Astrocyte (in vitro differentiated cells and primary cell): ENCODE results near the gene C1orf21. TPM values are rescaled to one million over a fixed set of nuclear protein-coding genes. Genes with fewer than 3 reads are reported as not detected.

Experiments
- DNase-seq: peaks from one replicate; pipeline ENCODE4 v3.0.0-alpha.2; 2010; ENCODE audit warnings: low read depth
- FAIRE-seq: peaks from 2 replicates; lab custom pipeline; 2011; peaks lifted over from hg19 to GRCh38; lab: Jason Lieb, UNC
- H2AFZ ChIP-seq: 2 replicates; pipeline ENCODE4 v1.6.0; 2012; ENCODE audit warnings: low read depth, low read length, inconsistent platforms
- H3K27ac ChIP-seq: 2 replicates; pipeline ENCODE4 v1.5.1; 2011; ENCODE audit warnings: low read depth, low read length, inconsistent platforms
- H3K27me3 ChIP-seq: 2 replicates; pipeline ENCODE4 v1.6.0; 2011; ENCODE audit warnings: low read length, inconsistent platforms; ENCODE audit not compliant: insufficient read depth
- H3K36me3 ChIP-seq: 2 replicates; pipeline ENCODE4 v1.5.1; 2011; ENCODE audit warnings: low read length, inconsistent platforms; ENCODE audit not compliant: insufficient read depth
- H3K4me1 ChIP-seq: 2 replicates; pipeline ENCODE4 v1.5.1; 2011; ENCODE audit warnings: low read length, inconsistent platforms; ENCODE audit not compliant: insufficient read depth
- H3K4me2 ChIP-seq: 2 replicates; pipeline ENCODE4 v1.6.0; 2012; ENCODE audit warnings: low read length, inconsistent platforms
- H3K4me3 ChIP-seq: 2 replicates; pipeline ENCODE4 v1.5.1; 2011; ENCODE audit warnings: low read depth, mild to moderate bottlenecking, low read length, inconsistent platforms; ENCODE audit not compliant: insufficient read depth
- H3K79me2 ChIP-seq: 2 replicates; pipeline ENCODE4 v1.6.0; 2012; ENCODE audit warnings: mild to moderate bottlenecking, low read length, inconsistent platforms; ENCODE audit not compliant: insufficient read depth
- H3K9ac ChIP-seq: 2 replicates; pipeline ENCODE4 v1.6.0; 2012; ENCODE audit warnings: mild to moderate bottlenecking, low read length, inconsistent platforms
- H3K9me3 ChIP-seq: 2 replicates; pipeline ENCODE4 v1.5.1; 2012; ENCODE audit warnings: low read depth, mild to moderate bottlenecking, low read length, inconsistent platforms; ENCODE audit not compliant: insufficient read depth
- H4K20me1 ChIP-seq: 2 replicates; pipeline ENCODE4 v1.6.0; 2012; ENCODE audit warnings: low read length, inconsistent platforms; ENCODE audit not compliant: insufficient read depth
- H3K27ac Mint-ChIP-seq: one replicate; pipeline ENCODE4 v1.8.0; 2021; ENCODE audit warnings: mild to moderate bottlenecking, mixed read lengths; ENCODE audit not compliant: unreplicated experiment
- H3K27me3 Mint-ChIP-seq: one replicate; pipeline ENCODE4 v1.8.0; 2021; ENCODE audit warnings: low read depth, mixed read lengths; ENCODE audit not compliant: unreplicated experiment
- H3K36me3 Mint-ChIP-seq: one replicate; pipeline ENCODE4 v1.8.0; 2021; ENCODE audit warnings: low read depth, mixed read lengths; ENCODE audit not compliant: unreplicated experiment
- H3K4me1 Mint-ChIP-seq: one replicate; pipeline ENCODE4 v1.8.0; 2021; ENCODE audit warnings: low read depth, mixed read lengths; ENCODE audit not compliant: unreplicated experiment
- H3K4me3 Mint-ChIP-seq: one replicate; pipeline ENCODE4 v1.8.0; 2021; ENCODE audit warnings: mild to moderate bottlenecking, moderate library complexity, mixed read lengths; ENCODE audit not compliant: unreplicated experiment
- H3K9me3 Mint-ChIP-seq: one replicate; pipeline ENCODE4 v1.8.0; 2021; ENCODE audit warnings: mild to moderate bottlenecking, mixed read lengths; ENCODE audit not compliant: unreplicated experiment
- EZH2 ChIP-seq: IDR thresholded peaks from 2 replicates; pipeline ENCODE4 v1.6.1; 2012; ENCODE audit warnings: mild to moderate bottlenecking, low read length, inconsistent platforms; ENCODE audit not compliant: insufficient read depth
- total RNA-seq: library from RNA; stranded (reverse); gene quantifications from 2 replicates; pipeline ENCODE4 v1.2.1, GENCODE V29; 2021
- TF ChIP-seq, protein P1 (sequence below): IDR thresholded peaks from 2 replicates; pipeline ENCODE4 v1.5.1; 2011; ENCODE audit warnings: low read depth, mild to moderate bottlenecking, inconsistent platforms, low read length, moderate library complexity; ENCODE audit not compliant: insufficient read depth

Gene C1orf21
- total RNA-seq, 1 donor from 2014 or later, result 15.1 TPM

DNA sequence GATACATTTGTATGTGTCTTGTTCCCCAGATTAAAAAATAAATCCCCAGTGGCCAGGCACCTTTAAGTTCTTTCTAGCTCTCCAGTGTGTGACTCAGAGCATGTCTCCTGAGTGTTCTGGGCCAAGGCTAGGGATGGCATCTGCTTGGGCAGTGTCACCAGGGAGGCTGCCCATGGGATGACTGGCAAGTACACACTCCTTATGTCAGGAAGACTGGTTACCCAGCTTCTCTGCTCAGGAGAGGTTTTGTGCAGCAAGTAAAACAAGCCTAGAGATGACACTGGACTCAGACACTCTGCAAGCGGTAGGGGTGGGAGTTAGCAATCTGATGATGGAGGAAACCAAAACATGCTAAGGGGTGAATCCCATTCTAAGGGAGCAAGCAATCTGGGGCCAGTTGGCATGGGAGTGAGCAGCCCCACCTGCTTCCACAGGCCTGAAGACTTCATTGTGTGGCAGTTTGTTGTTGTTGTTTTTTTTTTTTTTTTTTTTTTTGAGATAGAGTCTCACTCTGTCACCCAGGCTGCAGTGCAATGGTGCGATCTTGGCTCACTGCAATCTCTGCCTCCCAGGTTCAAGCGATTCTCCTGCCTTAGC is 230.7 kb downstream of the C1orf21 start:
- H3K36me3 Mint-ChIP-seq, result peaks cover 8% of the 10 kb centered on the region
- Histone ChIP-seq H3K36me3 (no peaks in the 10 kb centered on the region), H3K9ac (no peak overlapping the region), H3K4me2 (no peak overlapping the region), H2AFZ (no peak overlapping the region), H3K4me1 (no peaks in the 10 kb centered on the region), H3K9me3 (no peaks in the 10 kb centered on the region), H3K27me3 (no peaks in the 10 kb centered on the region), H4K20me1 (no peaks in the 10 kb centered on the region), H3K79me2 (no peaks in the 10 kb centered on the region), H3K4me3 (no peak overlapping the region), H3K27ac (no peak overlapping the region)
- H3K27me3 Mint-ChIP-seq, result no peaks in the 10 kb centered on the region
- no peak for TF ChIP-seq EZH2
- TF ChIP-seq, protein P1, sequence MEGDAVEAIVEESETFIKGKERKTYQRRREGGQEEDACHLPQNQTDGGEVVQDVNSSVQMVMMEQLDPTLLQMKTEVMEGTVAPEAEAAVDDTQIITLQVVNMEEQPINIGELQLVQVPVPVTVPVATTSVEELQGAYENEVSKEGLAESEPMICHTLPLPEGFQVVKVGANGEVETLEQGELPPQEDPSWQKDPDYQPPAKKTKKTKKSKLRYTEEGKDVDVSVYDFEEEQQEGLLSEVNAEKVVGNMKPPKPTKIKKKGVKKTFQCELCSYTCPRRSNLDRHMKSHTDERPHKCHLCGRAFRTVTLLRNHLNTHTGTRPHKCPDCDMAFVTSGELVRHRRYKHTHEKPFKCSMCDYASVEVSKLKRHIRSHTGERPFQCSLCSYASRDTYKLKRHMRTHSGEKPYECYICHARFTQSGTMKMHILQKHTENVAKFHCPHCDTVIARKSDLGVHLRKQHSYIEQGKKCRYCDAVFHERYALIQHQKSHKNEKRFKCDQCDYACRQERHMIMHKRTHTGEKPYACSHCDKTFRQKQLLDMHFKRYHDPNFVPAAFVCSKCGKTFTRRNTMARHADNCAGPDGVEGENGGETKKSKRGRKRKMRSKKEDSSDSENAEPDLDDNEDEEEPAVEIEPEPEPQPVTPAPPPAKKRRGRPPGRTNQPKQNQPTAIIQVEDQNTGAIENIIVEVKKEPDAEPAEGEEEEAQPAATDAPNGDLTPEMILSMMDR, result no peak
- no peaks in the 10 kb centered on the region for H3K9me3 Mint-ChIP-seq
- FAIRE-seq (no peak), DNase-seq (no peak)
- H3K27ac Mint-ChIP-seq, result no peak overlapping the region
- no peak overlapping the region for H3K4me3 Mint-ChIP-seq
- H3K4me1 Mint-ChIP-seq, result peaks cover 3% of the 10 kb centered on the region

DNA sequence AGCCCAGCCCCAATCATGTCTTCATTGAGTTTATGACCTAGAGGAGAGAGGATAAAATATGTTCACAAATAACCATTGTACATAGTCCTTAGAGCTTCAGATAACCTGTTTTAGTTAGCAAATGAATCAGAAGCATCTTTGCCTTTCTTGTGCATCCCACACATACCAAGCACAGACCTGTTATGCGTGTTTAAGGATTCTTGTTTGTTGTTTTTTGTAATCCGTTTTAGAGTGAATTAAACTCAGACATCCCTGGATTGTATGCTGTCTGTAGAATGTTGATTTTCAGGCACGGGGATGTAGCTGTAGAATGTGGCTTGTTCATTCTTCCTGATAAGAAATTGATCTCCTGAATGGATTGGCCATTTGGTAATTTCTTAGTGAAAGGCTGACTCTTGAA is 232.0 kb downstream of the C1orf21 start:
- Mint-ChIP-seq H3K27me3 (no peaks in the 10 kb centered on the region), H3K36me3 (peaks cover 4% of the 10 kb centered on the region)
- no peak for FAIRE-seq

DNA sequence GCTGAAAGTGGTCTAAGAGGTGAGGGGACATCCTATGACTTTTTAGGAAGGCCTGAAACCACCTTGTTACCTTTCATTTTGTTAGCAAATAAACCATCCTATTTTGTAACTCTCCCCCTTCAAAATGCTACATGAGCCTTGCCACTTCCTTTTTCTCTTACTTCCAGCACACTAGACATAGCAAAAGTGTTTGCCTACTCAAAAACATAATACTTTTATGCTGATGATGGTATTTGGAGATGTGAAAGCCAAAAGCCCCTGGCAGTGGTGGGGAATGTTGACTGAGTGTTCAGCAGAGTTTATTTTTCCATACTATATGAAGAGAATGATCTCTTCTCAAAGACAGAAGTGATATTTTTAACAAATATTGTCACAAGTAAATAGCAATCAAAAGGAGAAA is 233.6 kb downstream of the C1orf21 start:
- Histone ChIP-seq H3K9me3 (no peaks in the 10 kb centered on the region), H2AFZ (no peak overlapping the region), H4K20me1 (no peaks in the 10 kb centered on the region), H3K4me2 (no peak overlapping the region), H3K4me3 (no peak overlapping the region), H3K27ac (no peak overlapping the region), H3K36me3 (no peaks in the 10 kb centered on the region), H3K4me1 (peaks cover 5% of the 10 kb centered on the region), H3K9ac (no peak overlapping the region), H3K27me3 (no peaks in the 10 kb centered on the region), H3K79me2 (no peaks in the 10 kb centered on the region)
- Mint-ChIP-seq H3K9me3 (no peaks in the 10 kb centered on the region), H3K36me3 (peaks cover 4% of the 10 kb centered on the region), H3K27me3 (no peaks in the 10 kb centered on the region), H3K27ac (no peak overlapping the region), H3K4me1 (peaks cover 5% of the 10 kb centered on the region), H3K4me3 (no peak overlapping the region)
- DNase-seq, result no peak
- no peak for FAIRE-seq
- no peak for TF ChIP-seq EZH2
- TF ChIP-seq, protein P1, result no peak

More for the DNA sequence above, 232.0 kb downstream of the C1orf21 start:
- Histone ChIP-seq H3K27me3 (no peaks in the 10 kb centered on the region), H3K9ac (no peak overlapping the region), H3K79me2 (no peaks in the 10 kb centered on the region), H3K4me1 (no peaks in the 10 kb centered on the region), H4K20me1 (no peaks in the 10 kb centered on the region), H3K4me3 (no peak overlapping the region), H2AFZ (no peak overlapping the region), H3K36me3 (no peaks in the 10 kb centered on the region), H3K4me2 (no peak overlapping the region), H3K27ac (no peak overlapping the region), H3K9me3 (no peaks in the 10 kb centered on the region)
- Mint-ChIP-seq H3K4me1 (peaks cover 3% of the 10 kb centered on the region), H3K9me3 (no peaks in the 10 kb centered on the region), H3K27ac (no peak overlapping the region), H3K4me3 (no peak overlapping the region)
- DNase-seq, result no peak
- TF ChIP-seq, protein P1, result no peak
- no peak for TF ChIP-seq EZH2
